Retina (tissue), 1 donor: Measurements from ENCODE around the gene ALDH6A1.

Experiments
- DNase-seq: peaks from one replicate; pipeline ENCODE4 v3.0.0-alpha.2; 2016

ALDH6A1 gene

DNA sequence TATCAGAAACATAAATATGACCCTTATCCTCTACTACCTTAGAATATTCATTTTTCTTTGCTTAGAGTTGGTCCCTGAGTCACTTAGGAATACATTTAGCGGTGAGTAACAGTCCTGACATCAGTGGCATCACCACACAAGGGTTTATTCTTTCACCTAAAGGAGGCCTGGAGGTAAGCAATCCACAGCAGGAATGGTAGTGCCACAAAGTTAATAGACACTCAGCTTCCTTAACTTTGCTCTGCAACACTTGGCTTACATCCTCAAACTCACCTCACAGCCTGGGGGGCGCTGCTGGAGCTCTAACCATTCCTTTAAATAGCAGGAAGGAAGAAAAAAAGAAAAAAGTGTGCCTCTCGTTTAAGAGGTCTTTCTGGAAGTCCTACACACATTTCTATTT lies 36.0 kb downstream of the ALDH6A1 start:
- no peak for DNase-seq

DNA sequence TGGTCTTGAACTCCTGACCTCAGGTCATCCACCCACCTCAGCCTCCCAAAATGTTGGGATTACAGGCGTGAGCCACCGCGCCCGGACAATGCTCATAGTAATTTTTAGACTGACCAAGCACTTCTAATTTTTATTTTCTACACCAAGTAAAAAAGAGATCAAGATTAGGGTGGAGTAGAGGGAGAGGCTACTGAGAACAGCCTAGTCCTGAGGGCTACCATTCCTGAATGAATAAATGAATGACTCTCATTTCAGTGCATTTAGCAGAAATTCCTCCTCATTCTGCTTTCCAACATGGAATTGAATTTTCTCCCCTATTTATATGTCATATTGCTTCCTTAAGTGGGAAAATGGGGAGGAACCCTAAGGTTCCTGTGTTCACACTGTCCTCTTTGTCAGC lies 38.7 kb downstream of the ALDH6A1 start:
- no peak for DNase-seq

GRCh38 chr14:74042296-74042695 lies 42.0 kb downstream of the ALDH6A1 start:
- DNase-seq = no peak

DNA sequence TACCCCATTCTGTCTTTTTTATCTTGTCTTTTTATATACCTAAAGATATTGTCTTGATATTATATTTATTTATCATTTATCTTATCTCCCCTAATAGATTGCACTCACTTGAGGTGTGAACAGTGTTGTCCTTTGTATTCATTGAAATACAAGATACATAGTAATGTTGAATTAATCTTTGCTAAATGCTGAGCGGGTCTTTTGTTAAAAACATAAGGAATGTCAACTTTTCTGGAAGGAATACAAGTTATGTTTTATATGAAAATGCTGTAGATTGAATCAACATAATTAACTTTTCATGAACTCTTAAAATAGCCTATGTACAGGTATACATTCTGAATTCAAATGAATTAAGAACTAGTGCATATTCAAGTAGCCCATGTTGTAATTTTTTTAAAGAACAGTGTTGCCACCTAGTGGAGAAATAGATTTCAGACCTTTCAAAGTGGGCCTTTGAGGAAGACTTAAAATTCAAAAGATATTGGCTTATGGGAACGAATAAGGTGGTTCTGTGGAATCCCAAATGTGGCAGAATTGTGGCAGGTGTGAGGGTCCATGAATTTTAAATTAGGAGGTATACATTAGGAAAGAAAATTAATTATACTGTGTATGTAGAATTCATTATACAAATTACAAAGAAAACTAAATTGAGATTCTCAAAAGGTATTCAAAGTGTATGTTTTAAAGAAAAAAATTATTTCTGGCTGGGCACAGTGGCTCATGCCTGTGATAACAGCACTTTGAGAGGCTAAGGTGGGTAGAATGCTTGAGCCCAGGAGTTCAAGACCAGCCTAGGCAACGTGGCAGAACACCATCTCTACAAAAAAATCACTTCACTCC lies 46.0 kb downstream of the ALDH6A1 start:
- DNase-seq = peak; percentile 50

DNA sequence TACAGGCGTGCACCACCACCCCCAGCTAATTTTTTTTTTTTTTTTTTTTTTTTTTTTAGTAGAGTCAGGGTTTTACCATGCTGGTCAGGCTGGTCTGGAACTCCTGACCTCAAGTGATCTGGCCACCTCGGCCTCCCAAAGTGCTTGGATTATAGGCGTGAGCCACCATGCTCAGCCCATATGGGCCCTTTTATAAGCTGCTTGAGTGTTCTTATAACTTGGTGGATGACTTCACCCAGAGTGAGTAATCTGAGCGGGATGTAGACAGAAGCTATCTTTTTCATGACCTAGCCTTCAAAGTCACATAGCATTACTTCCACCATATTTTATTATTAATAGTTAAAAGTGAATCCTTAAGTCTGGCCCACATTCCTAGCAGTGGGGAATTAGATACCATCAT lies 48.7 kb downstream of the ALDH6A1 start:
- no peak for DNase-seq

- no peak for DNase-seq
Measured at GRCh38 chr14:74034572-74034971, 49.7 kb downstream of the ALDH6A1 start.

DNA sequence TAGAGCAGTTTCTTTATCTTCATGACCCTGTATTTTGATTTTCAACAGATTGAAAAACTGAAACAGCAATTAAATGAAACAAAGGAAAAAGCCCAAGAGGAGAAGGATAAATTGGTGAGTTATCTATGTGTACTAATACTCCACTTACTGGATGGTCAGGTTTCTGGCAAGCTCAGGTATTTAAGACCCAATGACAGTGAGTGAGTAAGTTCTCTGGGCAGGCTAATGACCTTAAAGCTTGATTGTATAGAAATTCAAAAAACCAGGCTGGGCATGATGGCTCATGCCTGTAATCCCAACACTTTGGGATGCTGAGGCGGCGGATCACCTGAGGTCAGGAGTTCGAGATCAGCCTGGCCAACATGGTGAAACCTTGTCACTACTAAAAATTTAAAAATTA lies 55.1 kb downstream of the ALDH6A1 start:
- no peak for DNase-seq

- no peak for DNase-seq
Measured at GRCh38 chr14:74022346-74022745, 61.9 kb downstream of the ALDH6A1 start.

DNA sequence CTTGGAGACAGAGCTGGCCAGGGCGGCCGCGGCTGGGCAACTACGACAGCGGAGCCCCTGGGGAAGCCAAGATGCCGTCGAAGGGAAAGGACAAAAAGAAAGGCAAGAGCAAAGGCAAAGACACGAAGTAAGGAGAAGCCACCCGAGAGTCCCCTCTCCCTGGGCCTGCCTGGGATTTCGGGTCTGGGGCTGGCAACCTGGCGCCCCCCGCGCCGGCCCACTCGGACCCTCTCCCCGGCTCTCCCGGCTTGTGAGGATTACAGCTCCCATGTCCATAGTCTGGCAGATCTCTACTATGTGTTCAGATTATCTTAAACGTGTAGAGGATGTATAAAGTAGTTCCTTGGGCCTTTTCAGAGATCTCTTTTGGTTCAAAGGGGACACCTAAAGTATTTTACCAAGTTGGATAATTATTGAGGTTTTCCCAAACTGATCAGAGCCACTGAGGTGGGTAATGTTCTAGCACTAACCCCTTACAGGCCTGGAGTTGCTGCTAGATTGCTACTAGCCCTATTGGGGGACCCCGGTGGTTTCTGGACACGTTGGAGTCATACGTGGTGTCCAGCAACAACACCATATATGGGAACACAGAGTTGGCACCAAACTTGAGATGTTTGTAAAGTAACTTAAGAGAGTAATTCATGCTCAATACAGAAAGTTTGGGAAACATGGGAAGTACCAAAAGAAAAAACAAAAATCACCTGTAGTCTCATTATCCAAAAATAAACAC lies 64.7 kb downstream of the ALDH6A1 start:
- no peak for DNase-seq

DNA sequence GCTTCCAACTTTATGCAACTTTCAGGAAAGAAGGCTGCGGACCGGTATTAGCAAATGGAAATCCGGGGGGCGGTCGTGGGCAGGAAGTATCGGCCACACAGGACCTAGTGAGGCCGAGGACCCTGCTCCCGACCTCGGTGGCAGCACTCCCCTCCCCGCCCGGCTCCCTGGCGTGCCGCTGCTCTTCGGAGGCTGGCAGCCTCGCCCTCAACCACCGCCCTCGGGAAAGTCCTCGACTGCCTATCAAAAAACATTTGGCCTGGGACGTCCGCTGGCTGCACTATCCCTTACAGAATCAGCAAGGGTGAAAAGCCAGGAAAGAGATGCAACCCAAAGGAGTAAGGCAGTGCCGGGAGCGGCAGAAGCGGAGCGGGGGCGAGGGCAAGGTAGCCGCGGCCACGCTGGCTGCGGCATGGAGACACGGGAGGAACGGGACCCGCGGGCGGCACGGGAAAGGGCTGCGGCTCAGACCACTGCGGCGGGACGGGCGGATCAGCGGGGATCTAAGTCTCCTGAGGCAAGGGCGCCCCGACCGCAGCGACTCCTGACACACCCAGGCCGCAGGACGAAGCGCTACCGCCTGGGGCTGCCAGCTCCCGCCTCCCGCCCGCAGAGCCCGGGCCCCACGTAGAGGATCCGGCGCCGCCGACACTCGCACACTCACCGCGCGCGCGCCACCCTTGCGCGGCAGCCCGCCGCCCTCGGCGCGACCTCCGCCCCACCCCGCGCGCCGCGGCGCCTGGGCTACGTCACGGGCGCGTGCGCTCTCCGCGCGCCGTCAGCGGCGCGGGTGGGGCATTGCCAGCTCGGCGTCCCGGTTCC lies 65.5 kb downstream of the ALDH6A1 start, which contains the start of the genes BBOF1 and ENTPD5:
Gene BBOF1, plus strand, starts transcription at position 764 of the 822 bp plus-strand sequence. CDS start 130 bp downstream, outside the sequence.
Gene ENTPD5, minus strand, starts transcription at position 703 of the 822 bp plus-strand sequence. CDS start 31,186 bp downstream, outside the sequence.
- DNase-seq = peak; percentile 90

DNA sequence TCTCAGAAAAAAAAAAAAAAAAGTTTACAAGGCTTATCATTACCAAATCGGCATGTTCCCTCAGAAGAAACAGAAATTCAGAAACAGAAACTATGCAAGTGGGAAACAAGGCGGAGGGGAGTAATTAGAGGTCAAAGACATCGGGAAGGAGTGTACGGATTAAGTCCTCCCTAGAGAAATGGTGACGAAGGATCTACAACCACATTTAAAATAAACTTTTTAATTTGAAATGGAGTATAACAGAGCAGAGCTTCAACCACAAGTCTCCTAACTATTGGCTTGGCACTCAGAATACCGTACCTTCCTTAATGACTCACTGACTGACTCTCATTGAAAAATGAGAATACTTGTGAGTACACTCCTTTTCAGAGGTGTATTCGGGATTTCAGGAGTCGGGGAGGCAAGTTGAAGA lies 66.1 kb downstream of the ALDH6A1 start:
- DNase-seq = no peak

GRCh38 chr14:74015963-74016362 lies 68.3 kb downstream of the ALDH6A1 start:
- DNase-seq = no peak

- DNase-seq = no peak
Measured at GRCh38 chr14:74015176-74015575, 69.1 kb downstream of the ALDH6A1 start.

- DNase-seq = no peak
Measured at GRCh38 chr14:74014299-74014698, 70.0 kb downstream of the ALDH6A1 start.

DNA sequence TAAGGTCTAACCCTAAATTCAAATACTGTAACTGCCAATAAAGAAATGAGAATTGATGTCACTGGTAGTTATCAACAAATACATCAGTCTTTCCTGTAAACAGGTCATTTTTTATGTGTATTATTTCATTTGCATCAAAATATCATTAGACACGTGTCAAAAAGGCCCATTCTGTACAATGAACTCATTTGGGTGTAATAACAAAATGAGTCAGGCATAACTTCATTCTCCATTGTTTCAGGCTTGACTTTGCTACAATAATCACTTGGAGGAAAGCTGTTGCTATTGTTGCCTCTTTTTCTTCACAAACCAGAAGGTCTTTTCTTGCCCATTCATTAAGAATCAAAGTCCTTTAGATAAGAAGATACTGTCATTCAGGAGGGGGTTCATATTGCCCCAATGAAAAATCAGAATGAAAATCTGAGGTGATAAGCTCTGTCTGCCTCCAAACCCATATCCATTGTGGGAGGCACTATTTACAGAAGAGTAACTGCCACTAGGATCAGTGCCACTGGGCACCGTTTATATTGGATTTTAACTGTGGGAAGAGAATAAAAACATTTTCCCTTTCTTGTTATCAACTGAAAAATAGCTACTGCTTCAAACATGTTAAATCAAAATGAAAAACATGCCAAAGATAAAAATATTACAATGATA lies 75.3 kb downstream of the ALDH6A1 start:
- DNase-seq = no peak
